Smooth muscle cell (in vitro differentiated cells): ENCODE data around the gene IGSF23. TPM values are rescaled to one million over a fixed set of nuclear protein-coding genes. Genes with fewer than 3 reads are reported as not detected.
"Not testable (repeated sequence)": the region's sequence is repeated elsewhere in the genome, so short reads cannot be mapped to it uniquely, and the experiment has no call there.

Source experiments
- DNase-seq: peaks from one replicate; lab custom pipeline; 2025; ENCODE audit not compliant: unreplicated experiment; lab: John Stamatoyannopoulos, UW
- H2AFZ ChIP-seq: fragments of 200-600 bp; sonication (generic); 2 replicates; pipeline ENCODE4 v1.6.0; 2016; ENCODE audit warnings: antibody characterized with exemption, low read depth, mild to moderate bottlenecking
- H3F3A ChIP-seq: fragments of 200-600 bp; sonication (generic); 2 replicates; pipeline ENCODE4 v1.6.0; 2017; ENCODE audit warnings: antibody characterized with exemption, low read depth
- H3K27ac ChIP-seq: fragments of 200-600 bp; sonication (generic); 2 replicates; pipeline ENCODE4 v1.5.1; 2016; ENCODE audit warnings: low read depth, mild to moderate bottlenecking
- H3K27me3 ChIP-seq: fragments of 200-600 bp; sonication (generic); 2 replicates; pipeline ENCODE4 v1.6.1; 2016; ENCODE audit warnings: low read depth, mild to moderate bottlenecking
- H3K36me3 ChIP-seq: fragments of 200-600 bp; sonication (generic); 2 replicates; pipeline ENCODE4 v1.5.1; 2016; ENCODE audit warnings: low read depth
- H3K4me1 ChIP-seq: fragments of 200-600 bp; sonication (generic); 2 replicates; pipeline ENCODE4 v1.5.1; 2016; ENCODE audit warnings: low read depth
- H3K4me2 ChIP-seq: fragments of 200-600 bp; sonication (generic); 2 replicates; pipeline ENCODE4 v1.6.0; 2016; ENCODE audit warnings: mild to moderate bottlenecking
- H3K4me3 ChIP-seq: fragments of 200-600 bp; sonication (generic); 2 replicates; pipeline ENCODE4 v1.5.1; 2016; ENCODE audit warnings: mild to moderate bottlenecking
- H3K79me2 ChIP-seq: fragments of 200-600 bp; sonication (generic); 2 replicates; pipeline ENCODE4 v1.6.0; 2016; ENCODE audit warnings: low read depth, mild to moderate bottlenecking
- H3K9ac ChIP-seq: fragments of 200-600 bp; sonication (generic); 2 replicates; pipeline ENCODE4 v1.6.0; 2016; ENCODE audit warnings: low read depth
- H3K9me3 ChIP-seq: fragments of 200-600 bp; sonication (generic); replicated peaks from 2 replicates; pipeline ENCODE4 v1.5.1; 2016; ENCODE audit warnings: low read depth
- H4K20me1 ChIP-seq: fragments of 200-600 bp; sonication (generic); 2 replicates; pipeline ENCODE4 v1.6.0; 2016; ENCODE audit warnings: low read depth
- WGBS: methylation state at CpG from one replicate; pipeline ENCODE4 v1.1.7; 2016; ENCODE audit warnings: low lambda C conversion rate; 5-methylcytosine and 5-hydroxymethylcytosine counted together
- polyA plus RNA-seq: library from polyadenylated mRNA; unstranded; fragments of >200 nt; fragmentation: Nextera tagmentation; extraction: Ambion mirVana; gene quantifications from 2 replicates; pipeline ENCODE4 v1.2.1, GENCODE V29; 2016
- total RNA-seq: library from RNA; depleted of rRNA; stranded (reverse); fragments of >200 nt; gene quantifications from 2 replicates; pipeline ENCODE4 v1.2.3, GENCODE V29; 2014
- TF ChIP-seq, protein P1 (sequence below): fragments of 200-600 bp; sonication (generic); IDR thresholded peaks from 2 replicates; pipeline ENCODE4 v1.5.1; 2017; ENCODE audit warnings: borderline replicate concordance, mild to moderate bottlenecking, antibody characterized with exemption; ENCODE audit not compliant: insufficient read depth, poor library complexity, severe bottlenecking

The IGSF23 gene
- total and polyA plus RNA-seq, 2 experiments from 2014 or later: not detected

- Histone ChIP-seq H3K4me3 (no peak overlapping the region), H3K79me2 (no peaks in the 10 kb centered on the region), H2AFZ (no peak overlapping the region), H3K27me3 (no peaks in the 10 kb centered on the region), H3K27ac (no peak overlapping the region), H4K20me1 (no peaks in the 10 kb centered on the region), H3K4me2 (no peak overlapping the region), H3K36me3 (no peaks in the 10 kb centered on the region), H3K9ac (no peak overlapping the region), H3K9me3 (no peaks in the 10 kb centered on the region), H3F3A (no peaks in the 10 kb centered on the region), H3K4me1 (no peaks in the 10 kb centered on the region)
- no peak for DNase-seq
- 73% methylated on average over 1 of the region's 1 CpG for WGBS
- TF ChIP-seq, protein P1, sequence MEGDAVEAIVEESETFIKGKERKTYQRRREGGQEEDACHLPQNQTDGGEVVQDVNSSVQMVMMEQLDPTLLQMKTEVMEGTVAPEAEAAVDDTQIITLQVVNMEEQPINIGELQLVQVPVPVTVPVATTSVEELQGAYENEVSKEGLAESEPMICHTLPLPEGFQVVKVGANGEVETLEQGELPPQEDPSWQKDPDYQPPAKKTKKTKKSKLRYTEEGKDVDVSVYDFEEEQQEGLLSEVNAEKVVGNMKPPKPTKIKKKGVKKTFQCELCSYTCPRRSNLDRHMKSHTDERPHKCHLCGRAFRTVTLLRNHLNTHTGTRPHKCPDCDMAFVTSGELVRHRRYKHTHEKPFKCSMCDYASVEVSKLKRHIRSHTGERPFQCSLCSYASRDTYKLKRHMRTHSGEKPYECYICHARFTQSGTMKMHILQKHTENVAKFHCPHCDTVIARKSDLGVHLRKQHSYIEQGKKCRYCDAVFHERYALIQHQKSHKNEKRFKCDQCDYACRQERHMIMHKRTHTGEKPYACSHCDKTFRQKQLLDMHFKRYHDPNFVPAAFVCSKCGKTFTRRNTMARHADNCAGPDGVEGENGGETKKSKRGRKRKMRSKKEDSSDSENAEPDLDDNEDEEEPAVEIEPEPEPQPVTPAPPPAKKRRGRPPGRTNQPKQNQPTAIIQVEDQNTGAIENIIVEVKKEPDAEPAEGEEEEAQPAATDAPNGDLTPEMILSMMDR: no peak
These were observed 12.8 kb downstream of the IGSF23 start for GRCh38 chr19:44626048-44626624.

GRCh38 chr19:44627631-44628030, 14.3 kb downstream of the IGSF23 start:
- Histone ChIP-seq H3K9me3 (no peaks in the 10 kb centered on the region), H3K27ac (no peak overlapping the region), H3K27me3 (no peaks in the 10 kb centered on the region), H3K4me1 (no peaks in the 10 kb centered on the region), H3F3A (no peaks in the 10 kb centered on the region), H3K4me3 (no peak overlapping the region), H4K20me1 (no peaks in the 10 kb centered on the region), H3K79me2 (no peaks in the 10 kb centered on the region), H2AFZ (no peak overlapping the region), H3K4me2 (no peak overlapping the region), H3K9ac (no peak overlapping the region), H3K36me3 (no peaks in the 10 kb centered on the region)
- TF ChIP-seq, protein P1: no peak
- no peak for DNase-seq
- WGBS: 89% methylated on average over 1 of the region's 4 CpGs

DNA sequence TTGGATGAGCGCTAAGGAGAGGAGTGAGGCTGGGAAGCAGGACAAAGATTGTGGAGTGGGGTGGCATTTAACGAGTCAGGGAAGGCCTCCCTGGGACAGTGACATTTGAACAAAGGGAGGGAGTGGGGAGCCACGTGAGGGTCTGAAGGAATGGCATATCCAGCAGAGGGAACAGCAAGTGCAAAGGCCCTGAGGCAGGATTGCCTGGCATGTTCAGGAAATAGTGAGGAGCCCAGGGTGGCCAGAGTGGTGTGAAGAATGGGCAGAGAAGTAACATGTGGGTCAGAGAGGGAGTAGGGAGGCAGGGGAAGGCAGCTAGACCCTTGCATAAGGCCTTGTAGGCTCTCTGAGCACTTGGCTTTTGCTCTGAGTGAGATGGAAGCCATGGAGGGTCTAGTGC, 15.4 kb downstream of the IGSF23 start:
- no peaks in the 10 kb centered on the region for H3K36me3 ChIP-seq
- H3F3A ChIP-seq: no peaks in the 10 kb centered on the region
- H3K27ac ChIP-seq: no peak overlapping the region
- no peak for DNase-seq
- no peaks in the 10 kb centered on the region for H3K27me3 ChIP-seq
- H3K79me2 ChIP-seq: no peaks in the 10 kb centered on the region
- H3K4me2 ChIP-seq: no peak overlapping the region
- H2AFZ ChIP-seq: no peak overlapping the region
- no peaks in the 10 kb centered on the region for H4K20me1 ChIP-seq
- H3K9ac ChIP-seq: no peak overlapping the region
- TF ChIP-seq, protein P1: no peak
- no peak overlapping the region for H3K4me3 ChIP-seq
- no peaks in the 10 kb centered on the region for H3K4me1 ChIP-seq
- no peaks in the 10 kb centered on the region for H3K9me3 ChIP-seq
- WGBS: 93% methylated on average over 3 of the region's 3 CpGs

DNA sequence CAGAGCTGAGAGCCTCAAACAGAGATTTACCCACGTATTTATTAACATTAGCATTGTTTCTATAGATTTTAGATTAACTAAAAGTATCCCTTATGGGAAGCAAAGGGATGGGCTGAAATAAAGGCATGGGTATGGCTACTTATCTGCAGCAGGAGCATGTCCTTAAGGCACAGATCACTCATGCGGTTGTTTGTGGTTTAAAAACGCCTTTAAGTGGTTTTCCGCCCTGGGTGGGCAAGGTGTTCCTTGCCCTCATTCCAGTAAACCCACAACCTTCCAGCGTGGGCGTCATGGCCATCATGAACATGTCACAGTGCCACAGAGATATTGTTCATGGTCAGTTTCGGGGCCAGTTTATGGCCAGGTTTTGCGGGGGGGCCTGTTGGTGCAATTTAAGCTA, 18.2 kb downstream of the IGSF23 start:
- H3K9ac ChIP-seq, H3K79me2 ChIP-seq, H3K36me3 ChIP-seq, DNase-seq, H3K4me2 ChIP-seq, H2AFZ ChIP-seq, H3K27me3 ChIP-seq, H3K4me1 ChIP-seq, H3K9me3 ChIP-seq, H3K4me3 ChIP-seq, H4K20me1 ChIP-seq, H3K27ac ChIP-seq, H3F3A ChIP-seq: not testable (repeated sequence)
- 82% methylated on average over 8 of the region's 8 CpGs for WGBS

DNA sequence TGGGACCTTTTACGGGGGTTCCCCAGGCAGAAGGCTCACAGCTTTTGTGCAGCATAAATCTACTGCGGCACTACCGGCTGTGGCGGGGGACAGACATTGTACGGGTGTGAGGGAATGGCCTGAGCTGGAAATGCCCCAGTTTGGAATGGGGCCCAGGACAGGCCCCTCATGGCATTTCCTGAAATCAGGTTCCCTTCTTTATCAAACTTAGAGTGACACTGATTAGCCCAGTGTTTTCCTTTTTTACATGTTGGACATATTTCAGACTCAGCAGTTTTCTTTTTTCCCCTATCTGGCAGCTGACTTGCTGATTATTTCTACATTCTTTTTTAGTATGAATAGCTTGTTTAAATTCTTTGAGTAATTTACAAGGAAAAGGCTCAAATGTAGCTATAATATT, 20.7 kb downstream of the IGSF23 start:
- not testable (repeated sequence) for H3K4me1 ChIP-seq, H3K27me3 ChIP-seq, H3K4me2 ChIP-seq, H3K4me3 ChIP-seq, H3K27ac ChIP-seq, H4K20me1 ChIP-seq, H3K79me2 ChIP-seq, H3K36me3 ChIP-seq, H3K9me3 ChIP-seq, H3K9ac ChIP-seq, DNase-seq, H3F3A ChIP-seq, H2AFZ ChIP-seq
- WGBS: 67% methylated on average over 5 of the region's 5 CpGs
